Femur (tissue), 1 donor: ENCODE measurements around the gene PHC2.

Source experiments
- DNase-seq: peaks from one replicate; pipeline ENCODE4 v3.0.0-alpha.2; 2017

PHC2 gene

DNA sequence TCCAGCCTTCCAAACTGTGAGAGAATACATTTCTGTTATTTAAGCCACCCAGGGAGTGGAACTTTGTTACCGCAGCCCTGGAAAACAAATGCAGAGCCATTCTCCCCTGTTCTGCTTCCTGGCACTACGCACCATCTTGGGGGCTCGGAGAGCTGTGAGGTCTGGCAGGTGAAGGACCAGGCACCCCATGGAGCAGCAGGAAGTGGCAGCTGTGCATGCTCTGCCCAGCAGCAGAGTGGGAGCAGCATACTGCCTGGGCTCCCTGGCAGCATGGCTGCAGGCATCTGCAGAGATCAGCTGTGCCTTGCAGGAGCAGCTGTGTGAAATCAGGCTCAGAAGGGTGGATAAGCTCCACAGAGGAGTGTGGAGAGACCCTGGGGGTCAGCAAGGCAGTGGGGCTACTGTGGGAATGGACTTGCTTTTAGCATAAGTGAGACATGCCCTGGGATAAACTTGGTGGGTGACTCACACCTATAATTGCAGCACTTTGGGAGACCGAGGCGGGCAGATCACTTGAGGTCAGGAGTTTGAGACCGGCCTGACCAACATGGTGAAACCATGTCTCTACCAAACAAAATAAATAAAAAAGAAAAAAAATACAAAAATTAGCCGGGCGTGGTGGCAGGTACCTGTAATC lies 23.9 kb upstream of the PHC2 start:
- DNase-seq: no peak

DNA sequence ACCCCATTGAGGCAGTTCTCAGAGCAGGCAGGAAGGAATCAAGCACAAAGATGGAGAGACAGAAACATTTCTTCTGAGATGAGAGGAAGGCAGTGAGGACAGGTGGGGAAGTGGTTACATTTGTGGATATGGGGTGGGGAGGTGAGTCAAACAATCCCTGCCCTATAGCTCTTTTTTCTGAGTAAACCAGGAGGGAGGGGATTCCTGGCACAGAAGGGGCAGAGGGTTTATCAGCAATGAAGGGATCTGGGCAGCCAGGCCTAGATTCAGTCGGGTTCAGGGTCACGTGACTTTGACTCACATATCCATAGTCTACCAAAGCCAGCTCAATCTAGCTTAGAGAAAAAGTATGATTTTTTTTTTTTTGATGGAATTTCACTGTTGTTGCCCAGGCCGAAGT lies 15.7 kb upstream of the PHC2 start:
- DNase-seq: no peak

DNA sequence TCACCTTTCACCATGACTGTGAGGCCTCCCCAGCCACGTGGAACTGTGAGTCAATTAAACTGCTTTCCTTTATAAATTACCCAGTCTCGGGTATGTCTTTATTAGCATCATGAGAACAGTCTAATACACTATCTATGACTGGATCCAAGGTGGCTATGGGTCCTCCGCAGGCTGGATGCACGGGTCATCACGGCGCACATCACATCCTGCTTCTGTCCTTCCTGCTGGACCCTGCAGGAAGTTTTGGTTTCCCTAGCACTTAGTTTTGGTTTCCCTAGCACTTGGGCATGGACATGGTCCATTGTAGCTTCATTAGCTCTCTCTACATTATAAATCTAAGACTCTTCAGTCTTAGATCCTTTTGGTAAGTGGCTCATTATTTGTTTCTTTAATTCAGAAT lies 14.2 kb upstream of the PHC2 start:
- DNase-seq: no peak

DNA sequence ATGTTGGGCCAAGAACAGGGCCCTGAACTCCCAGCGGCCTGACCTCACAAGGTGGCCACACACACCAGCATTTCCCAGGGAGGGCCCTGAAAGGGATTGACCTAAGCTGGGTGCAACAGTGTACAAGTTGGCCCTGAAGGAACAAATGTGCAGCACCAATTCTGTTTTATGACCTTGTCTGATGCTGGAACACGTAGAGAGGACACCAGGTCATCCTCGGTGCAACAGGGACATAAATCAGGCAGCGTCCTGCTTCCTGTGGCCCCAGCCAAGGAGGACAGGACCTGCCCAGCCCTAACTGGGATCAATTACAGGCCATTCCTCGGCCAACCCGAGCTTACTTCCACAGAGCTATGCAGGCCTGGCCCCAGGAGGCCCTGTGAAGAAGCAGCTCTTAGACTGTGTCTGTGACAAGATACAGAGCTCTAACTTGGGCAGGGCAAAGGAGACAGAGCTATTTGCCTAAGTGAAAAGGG lies 12.8 kb upstream of the PHC2 start:
- DNase-seq: peak; percentile 48

DNA sequence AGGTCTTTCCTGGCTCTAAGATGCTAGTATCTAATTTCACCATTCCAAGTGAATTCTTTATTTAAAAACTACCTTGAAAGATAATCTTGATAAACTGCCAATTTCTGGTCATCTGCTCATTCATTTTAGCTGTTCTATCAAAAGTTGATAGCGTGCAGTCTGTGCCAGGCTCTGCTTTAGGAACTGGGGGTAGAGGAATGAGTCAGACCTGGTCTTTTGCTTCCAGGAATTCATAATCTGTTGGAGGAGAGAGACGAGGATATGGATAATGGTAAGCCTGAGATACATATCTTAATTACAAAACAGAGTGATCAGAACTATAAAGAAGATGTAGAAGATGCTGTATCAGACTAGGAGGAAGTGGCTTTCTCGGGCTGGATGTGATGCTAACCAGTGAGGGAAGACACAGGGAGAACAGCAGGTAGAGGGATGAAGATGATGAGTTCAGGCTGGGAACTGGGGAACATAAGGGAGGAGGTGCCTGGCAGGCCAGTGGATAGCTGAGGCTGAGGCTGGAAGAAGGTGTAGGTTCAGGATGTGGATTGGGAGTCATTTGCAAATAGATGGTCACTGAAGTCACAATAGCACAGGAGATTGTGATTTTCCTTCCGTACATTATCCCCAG lies 12.3 kb upstream of the PHC2 start:
- DNase-seq: no peak

DNA sequence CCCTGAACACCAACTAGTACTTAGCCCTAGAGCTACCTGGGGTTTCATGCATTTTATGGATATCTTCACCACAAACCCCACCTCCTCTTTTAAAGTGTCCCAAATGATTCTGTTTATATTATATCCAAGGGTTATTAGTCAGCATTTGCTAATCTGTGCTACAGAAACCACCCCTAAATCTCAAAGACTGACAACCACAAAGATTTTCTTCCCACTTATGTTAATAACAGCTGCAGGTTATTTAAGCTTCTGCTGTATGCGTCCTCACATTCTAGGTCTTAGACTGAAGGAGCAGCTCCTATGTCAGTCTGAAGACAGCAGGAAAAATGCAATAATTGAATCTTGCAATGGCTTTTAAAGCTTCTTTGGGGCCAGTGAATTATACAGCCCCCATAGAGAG lies 11.2 kb upstream of the PHC2 start:
- DNase-seq: no peak

DNA sequence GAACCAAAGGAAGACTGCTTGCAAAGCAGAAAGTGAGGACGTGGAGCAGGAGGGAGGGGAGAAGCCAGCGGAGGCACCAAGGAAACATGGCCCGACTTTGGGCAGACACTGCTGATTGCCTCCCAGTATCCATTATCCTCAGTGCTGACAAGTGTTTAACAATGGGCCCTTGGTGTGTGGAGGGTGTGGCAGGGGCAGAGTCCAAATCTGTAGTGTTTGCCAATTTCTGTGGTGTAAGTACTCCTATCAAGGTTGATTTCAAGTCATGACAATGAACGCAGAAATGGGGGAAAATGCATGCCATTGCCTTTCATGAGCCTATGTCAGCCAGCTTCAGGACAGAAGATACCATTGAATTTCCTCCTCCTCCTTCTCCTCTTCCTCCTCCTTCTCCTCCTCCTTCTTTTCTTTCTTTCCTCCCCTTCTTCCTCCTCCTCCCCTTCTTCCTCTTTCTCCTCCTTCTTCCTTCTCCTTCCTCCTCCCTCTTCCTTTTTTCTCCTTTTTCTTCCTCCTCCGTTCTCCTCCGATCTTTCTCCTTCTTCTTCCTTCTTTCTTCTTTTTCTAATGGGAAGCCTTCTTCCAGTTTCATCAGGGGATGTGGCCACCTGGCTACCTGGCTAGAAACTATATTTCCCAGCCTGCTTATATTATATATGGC lies 10.3 kb upstream of the PHC2 start:
- no peak for DNase-seq

DNA sequence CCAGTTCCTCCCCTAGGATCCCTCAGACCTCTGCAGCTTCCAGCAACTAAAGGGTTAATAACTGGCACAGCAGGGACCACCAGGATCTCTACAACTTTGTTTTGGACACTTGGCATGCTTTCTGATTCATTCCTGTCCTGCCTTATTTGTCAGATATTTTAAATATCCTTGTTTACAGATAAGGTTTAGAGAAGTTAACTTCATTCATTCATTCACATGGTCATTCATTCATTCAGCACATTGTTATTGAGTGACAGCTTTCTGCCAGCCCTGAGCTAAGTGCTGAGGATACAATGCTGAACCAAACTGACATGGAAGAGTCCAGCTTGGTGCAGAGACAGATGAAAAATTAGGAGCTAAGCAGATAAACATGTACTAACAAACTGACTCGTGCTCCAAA lies 8.8 kb upstream of the PHC2 start:
- no peak for DNase-seq

DNA sequence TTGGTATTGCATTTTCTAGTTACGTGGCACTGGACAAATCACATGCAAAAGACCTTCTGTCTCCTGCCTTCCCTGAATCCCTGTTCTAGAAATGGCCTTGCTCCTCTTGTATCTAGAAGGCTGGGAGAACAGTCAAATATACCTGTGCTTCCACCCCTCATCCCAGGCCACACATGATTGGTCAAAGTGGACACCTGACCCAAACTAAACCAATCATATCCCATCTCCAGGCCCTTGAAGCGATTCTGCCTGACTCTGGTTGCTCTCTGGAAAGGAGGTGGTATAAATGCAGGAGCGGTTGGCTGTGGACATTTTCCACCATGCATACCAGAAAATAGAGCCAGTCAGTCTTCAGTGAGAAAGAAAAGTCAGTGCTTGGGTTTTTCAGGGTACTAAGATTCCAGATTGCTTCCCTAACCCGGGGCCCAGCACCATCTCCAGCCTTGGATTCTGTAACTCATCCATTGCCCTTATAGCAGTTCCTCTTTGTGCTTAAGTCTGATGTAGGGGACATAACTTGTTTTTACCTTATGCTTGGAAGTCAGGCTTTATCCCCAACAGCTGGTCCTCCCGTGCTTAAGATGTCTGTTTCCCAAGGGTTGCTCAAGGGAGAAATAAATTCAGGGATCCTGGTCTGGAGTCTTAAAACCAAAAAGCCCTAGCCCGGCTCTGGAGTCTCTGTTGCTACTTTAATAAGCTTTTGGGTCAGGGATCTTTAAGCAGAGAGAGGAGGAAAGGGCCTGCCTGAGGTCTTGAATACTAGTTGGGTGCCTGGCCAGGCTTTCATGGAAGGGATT lies 7.7 kb upstream of the PHC2 start:
- DNase-seq: no peak

DNA sequence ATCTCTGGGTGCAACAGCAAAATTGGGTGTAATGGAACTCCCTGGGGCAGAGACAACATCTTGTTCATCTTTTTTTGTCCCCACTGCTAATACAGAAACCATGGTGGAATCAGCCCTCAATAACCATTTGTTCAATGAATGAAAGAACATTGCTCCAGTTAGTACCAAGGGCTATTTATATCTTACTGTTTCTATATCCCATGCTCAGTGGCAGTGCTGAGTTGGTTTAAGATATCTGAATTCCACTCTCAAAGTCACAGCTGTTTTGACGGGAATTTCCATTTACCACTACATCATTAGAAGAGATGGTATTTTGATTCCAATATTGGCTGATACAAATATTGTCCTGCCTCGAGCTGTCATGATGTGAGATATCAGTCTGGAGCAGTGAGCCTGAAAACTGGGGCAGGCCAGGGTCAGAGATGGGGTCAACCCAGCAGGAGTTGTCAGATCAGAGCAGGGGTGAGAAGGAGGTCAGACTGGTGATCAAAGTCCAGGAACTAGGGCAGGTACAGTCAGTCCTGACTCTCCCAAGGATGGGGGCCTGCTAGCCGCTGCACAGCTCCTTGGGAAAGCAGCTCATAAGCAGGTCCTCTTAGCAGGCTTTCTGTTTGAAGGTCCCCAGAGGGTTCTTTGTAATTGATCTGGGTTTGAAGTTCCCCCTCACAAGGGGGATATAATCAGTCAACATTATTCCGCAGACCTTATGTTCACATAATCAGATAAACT lies 5.8 kb upstream of the PHC2 start:
- DNase-seq: no peak

DNA sequence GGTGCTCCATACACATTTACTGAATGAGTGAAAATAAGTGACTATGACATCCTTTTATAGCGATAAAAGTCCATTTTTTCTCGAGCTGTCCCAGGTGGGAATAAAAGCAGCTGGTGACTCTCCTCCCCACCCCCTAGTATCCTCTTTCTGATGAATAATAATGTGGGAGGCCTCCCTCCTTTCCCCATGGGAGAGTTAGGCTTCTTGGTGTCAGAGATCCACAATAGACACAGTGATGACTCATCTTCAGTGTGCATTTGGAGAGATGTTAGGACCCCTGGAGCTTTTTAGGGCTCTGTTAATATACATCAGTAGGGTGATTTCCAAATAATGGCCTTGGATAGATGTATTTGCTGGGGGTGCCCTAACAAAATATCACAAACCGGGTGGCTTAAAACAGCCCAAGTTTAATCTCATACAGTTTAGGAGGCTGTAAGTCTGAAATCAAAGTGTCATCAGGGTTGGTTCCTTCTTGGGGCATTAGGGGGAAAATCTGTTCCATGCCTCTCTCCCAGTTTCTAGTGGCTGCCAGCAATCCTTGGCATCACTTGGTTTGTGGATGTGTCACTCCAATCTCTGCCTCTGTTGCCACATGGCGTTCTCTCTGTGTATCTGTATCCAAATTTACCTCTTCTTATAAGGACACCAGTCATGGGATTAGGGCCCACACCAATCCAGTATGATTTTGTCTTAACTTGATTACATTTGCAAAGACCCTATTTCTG lies 4.4 kb upstream of the PHC2 start:
- no peak for DNase-seq

DNA sequence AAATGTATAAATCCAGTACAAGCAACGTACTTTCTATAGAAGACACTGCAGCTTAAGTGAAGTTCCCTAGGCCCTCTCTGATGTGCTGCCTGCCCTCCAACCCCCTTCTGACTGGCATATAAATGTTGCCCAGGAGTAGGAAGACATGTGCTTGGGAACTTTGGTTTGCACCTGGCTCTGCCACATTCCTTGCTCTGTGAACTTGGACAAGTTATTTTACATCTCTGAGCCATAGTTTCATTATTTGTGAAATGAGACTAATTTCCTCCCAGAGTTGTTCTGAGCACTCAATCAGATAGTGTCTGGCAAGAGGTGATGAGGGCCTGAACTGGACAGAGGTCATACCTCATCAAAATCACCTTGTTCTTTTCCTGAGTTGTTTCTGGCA lies 3.5 kb upstream of the PHC2 start:
- no peak for DNase-seq

DNA sequence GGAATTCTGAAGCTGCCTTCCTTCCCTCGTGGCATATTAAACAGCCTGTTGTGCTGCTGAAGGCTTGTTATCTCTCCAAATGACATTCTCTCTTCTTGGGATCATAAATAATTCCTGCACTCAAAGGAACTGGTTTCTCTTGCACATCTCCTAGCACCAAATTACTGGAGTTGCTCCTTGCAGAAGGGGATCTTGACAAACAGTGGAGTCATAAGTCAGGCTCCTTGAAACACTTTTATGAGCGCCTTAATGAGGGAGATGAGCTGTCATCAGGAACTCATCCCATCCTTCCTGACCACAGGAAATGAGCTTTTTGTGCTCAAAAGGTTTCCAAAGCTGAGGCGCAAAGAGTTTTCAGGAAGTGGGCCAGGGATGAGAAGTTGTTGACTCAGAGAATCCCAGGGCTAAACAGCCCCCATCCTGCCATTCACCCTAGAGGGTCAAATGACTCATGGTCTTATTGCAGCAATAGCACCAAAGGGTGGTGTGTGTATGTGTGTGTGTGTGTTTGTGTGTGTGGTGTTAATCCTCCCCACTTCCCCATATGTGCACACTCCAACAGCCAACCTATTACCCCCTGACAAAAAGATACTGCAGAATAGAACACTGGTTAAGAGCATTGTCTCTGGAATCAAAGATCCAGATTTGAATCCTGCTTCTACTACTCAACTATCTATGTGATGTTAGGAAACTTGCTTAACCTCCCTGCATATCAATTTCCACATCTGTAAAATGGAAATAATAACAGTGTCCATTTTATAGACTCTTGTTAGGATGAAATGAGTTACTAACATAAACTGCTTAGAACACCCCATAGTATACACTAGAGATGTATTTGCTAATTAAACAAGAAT lies 2.8 kb upstream of the PHC2 start:
- peak; percentile 53 for DNase-seq

DNA sequence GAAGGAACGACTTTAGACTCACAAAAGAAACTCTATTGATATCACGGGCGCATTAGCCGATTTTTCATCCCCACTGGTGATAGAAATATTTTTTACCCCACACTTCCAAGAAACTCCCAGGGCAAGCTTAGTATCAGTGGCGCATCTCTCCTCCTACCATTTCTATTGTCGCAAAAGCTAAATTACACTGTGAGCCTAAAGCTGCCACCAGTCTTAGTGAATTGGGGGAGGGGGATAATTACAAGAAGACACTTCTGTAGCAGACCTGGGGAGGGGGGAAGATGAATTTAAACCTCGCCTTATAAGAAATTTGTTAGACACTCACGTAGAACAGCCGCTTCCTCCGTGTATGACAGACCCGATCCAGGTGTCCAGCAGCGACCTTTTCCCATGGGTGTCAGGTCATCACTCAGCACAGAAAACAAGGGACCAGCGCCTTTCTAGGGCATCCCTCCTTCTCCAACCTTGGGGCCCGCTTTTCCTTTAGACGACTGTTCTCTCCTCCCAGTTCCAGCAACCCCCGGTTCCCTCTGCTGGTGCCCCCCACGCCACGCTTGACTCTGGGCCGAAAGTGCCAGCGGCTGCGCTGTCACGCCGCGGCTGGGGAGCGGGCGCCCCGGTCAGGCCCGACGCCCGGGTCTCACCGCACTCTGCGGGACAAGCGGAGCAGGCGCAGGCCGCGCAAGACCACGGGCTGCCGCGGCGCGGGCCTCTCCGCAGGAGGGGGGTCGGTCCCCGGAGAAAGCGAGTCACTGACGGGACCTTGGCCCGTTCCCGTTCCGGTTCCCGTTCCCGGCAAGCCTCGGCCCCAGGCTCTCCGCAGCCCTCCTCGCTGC lies 821 bp downstream of the PHC2 start:
- peak; percentile 74 for DNase-seq

DNA sequence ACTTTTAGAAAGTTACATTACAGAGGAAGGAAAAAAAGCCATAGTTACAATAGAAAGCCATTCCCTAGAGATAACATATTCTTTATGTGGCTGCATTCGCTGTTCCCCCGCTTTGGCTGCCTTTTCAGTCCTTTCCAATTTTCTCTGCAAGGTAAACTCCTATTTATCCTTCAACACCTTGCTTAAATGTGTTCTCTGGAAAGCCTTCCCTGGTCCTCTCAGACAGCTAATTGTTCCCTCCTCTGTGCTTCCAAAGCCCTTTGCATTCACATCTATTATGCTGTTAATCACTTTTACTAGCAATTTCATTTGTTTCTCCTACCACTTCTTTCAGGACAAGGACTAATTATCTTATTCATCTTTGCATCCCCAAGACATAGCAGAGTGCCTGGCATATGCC lies 1.6 kb downstream of the PHC2 start:
- DNase-seq: no peak

DNA sequence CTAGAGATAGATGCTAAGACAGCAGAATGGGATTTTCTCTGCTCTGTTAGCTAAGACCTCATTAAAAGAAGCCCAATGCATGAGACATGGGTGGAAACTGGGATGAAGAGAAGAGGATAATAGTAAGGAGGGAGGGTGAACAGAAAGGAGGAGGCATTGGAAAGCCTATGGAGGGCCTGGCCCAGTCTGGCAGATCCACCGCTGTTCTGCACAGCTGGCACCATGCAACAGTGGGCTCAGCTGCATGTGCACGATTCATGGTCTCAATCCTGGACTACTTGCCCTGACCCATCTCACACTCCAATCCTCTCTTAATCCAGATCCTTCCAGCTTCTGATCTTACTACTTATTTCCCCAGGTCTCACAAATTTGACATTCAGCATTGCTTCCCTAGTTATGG lies 2.2 kb downstream of the PHC2 start:
- DNase-seq: no peak

DNA sequence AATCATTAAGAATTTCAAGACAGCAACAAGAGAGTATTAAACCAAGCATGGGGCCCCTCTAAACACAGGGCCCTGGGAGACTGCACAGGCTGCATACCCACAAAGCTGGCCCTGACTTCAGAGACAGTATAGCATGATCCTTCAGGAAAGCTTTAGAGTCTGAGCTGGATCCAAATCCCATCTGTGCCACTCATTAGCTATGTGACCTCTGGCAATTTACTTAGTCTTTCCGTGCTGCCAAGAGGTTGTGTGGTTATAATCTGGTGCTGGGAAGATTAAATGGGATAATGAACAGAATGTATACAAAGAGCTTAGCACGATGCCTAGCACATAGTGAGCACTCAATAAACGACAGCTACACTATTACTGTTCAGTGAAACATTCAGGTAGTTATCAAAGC lies 4.0 kb downstream of the PHC2 start:
- DNase-seq: no peak

DNA sequence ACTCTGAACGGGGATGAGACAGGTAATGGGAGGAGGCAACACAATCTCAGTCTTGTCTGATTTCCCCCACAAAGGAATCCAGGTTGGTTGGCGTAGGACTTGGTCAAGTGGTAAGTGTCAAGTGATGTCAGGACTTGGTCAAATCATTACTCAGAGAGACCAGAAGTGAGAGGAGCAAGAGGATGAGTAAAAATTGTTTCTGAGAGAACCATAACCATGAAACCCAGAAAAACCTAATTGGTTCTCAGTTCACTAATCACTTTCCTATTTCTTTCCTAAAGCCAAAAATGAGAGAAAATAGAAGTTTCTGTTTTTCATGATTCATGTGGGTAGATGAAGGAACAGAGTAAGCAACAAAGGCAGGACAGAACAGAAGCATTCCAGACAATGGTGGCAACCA lies 5.0 kb downstream of the PHC2 start:
- DNase-seq: no peak

DNA sequence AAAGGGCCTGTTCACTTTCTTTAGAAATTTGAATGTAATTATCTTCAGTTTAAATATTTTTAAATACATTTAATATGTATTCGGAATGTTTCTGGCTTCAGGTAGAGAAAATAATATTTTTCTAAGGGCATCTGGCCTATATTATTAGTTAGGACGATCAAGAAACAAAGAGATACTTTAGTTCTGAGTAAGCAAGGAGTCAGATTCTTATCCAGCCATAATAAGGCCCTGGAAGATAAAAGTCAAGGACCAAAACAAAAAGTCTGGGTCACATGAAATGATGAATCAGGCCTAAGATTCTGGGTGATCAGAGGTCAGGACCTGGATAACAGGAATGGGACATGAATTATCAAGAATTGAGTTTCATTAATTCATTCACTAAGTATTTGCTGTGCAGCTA lies 6.3 kb downstream of the PHC2 start:
- DNase-seq: no peak

DNA sequence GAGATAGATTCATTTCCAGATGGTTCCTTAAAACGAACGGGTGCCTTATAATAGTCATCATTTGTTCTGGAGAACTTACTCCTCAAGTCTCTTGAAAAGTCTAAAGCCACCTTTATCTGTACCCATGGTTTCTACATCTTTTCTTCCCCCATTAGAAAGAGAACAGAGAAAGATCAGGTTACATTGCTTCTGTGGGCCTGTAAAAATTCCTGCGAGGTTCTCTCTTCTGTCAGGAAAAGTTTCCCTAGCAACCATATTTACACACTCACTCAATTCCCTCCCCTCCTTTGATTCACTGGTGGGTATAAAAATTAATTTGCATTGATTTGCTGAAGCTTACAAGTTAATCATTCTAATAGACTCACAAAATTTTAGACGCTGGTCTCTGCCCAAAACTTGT lies 6.7 kb downstream of the PHC2 start:
- DNase-seq: no peak
